ENCODE measurements around the gene ITPRIPL1.

The ITPRIPL1 gene

GRCh38 chr2:96333708-96334107 lies 8.6 kb downstream of the ITPRIPL1 start:
- DNase-seq (ENCODE audit: insufficient read length, low spot score) (no peak), FAIRE-seq (no peak)
- TF ChIP-seq SPI1 (IDR thresholded peaks at IDR 0.05; ENCODE audit: low read depth, low read length) (peak; percentile 47), POLR2A (IDR thresholded peaks at IDR 0.05; ENCODE audit: low read depth, low read length) (no peak)

- FAIRE-seq (peak; percentile 38), DNase-seq (ENCODE audit: insufficient read length, low spot score) (no peak)
- TF ChIP-seq POLR2AphosphoS5 (IDR thresholded peaks at IDR 0.05; ENCODE audit: low read depth, low read length), result peak; percentile 63; the same call in 1 of the 2 replicates
- peak; percentile 76; the same call in 1 of the 2 replicates for TF ChIP-seq TAF1 (IDR thresholded peaks at IDR 0.05; ENCODE audit: low read depth, low read length)
- no peak for TF ChIP-seq POU2F2 (IDR thresholded peaks at IDR 0.05; ENCODE audit: low read depth, low read length)
Observed at GRCh38 chr2:96336104-96336775, 11.1 kb downstream of the ITPRIPL1 start.

- DNase-seq (ENCODE audit: insufficient read length, low spot score), result no peak
- no peak for FAIRE-seq
- TF ChIP-seq PAX5 (IDR thresholded peaks at IDR 0.05; ENCODE audit: insufficient read depth, low read length, severe bottlenecking) (no peak), POLR2AphosphoS5 (IDR thresholded peaks at IDR 0.05; ENCODE audit: low read depth, low read length) (no peak), SPI1 (IDR thresholded peaks at IDR 0.05; ENCODE audit: low read depth, low read length) (peak; percentile 41; the same call in 1 of the 2 replicates), TAF1 (IDR thresholded peaks at IDR 0.05; ENCODE audit: low read depth, low read length) (no peak)
Observed at GRCh38 chr2:96336873-96337272, 11.8 kb downstream of the ITPRIPL1 start.

GRCh38 chr2:96340493-96341414 lies 15.6 kb downstream of the ITPRIPL1 start:
- TF ChIP-seq PAX5 (IDR thresholded peaks at IDR 0.05; ENCODE audit: insufficient read depth, low read length, severe bottlenecking), result no peak
- TF ChIP-seq TAF1 (IDR thresholded peaks at IDR 0.05; ENCODE audit: low read depth, low read length), result no peak
- TF ChIP-seq POU2F2 (IDR thresholded peaks at IDR 0.05; ENCODE audit: low read depth, low read length), result no peak
- no peak for TF ChIP-seq POLR2AphosphoS5 (IDR thresholded peaks at IDR 0.05; ENCODE audit: low read depth, low read length)
- no peak for TF ChIP-seq SPI1 (IDR thresholded peaks at IDR 0.05; ENCODE audit: low read depth, low read length)
- TF ChIP-seq POLR2A (IDR thresholded peaks at IDR 0.05; ENCODE audit: low read depth, low read length), result no peak
- no peak for DNase-seq (ENCODE audit: insufficient read length, low spot score)
- no peak for FAIRE-seq

- FAIRE-seq (no peak), DNase-seq (ENCODE audit: insufficient read length, low spot score) (no peak)
- no peak for TF ChIP-seq POU2F2 (IDR thresholded peaks at IDR 0.05; ENCODE audit: low read depth, low read length)
- no peak for TF ChIP-seq TAF1 (IDR thresholded peaks at IDR 0.05; ENCODE audit: low read depth, low read length)
- no peak for TF ChIP-seq PAX5 (IDR thresholded peaks at IDR 0.05; ENCODE audit: insufficient read depth, low read length, severe bottlenecking)
- no peak for TF ChIP-seq SPI1 (IDR thresholded peaks at IDR 0.05; ENCODE audit: low read depth, low read length)
Observed at GRCh38 chr2:96341641-96342040, 16.5 kb downstream of the ITPRIPL1 start.

- FAIRE-seq (no peak), DNase-seq (ENCODE audit: insufficient read length, low spot score) (no peak)
- TF ChIP-seq POLR2A (IDR thresholded peaks at IDR 0.05; ENCODE audit: low read depth, low read length) (no peak), TAF1 (IDR thresholded peaks at IDR 0.05; ENCODE audit: low read depth, low read length) (no peak), SPI1 (IDR thresholded peaks at IDR 0.05; ENCODE audit: low read depth, low read length) (no peak), POU2F2 (IDR thresholded peaks at IDR 0.05; ENCODE audit: low read depth, low read length) (no peak), PAX5 (IDR thresholded peaks at IDR 0.05; ENCODE audit: insufficient read depth, low read length, severe bottlenecking) (no peak), POLR2AphosphoS5 (IDR thresholded peaks at IDR 0.05; ENCODE audit: low read depth, low read length) (no peak)
Observed at GRCh38 chr2:96342085-96342484, 17.0 kb downstream of the ITPRIPL1 start.

GRCh38 chr2:96344011-96344410 lies 18.9 kb downstream of the ITPRIPL1 start:
- DNase-seq (ENCODE audit: insufficient read length, low spot score) (no peak), FAIRE-seq (no peak)
- no peak for TF ChIP-seq POU2F2 (IDR thresholded peaks at IDR 0.05; ENCODE audit: low read depth, low read length)
- no peak for TF ChIP-seq POLR2AphosphoS5 (IDR thresholded peaks at IDR 0.05; ENCODE audit: low read depth, low read length)
- TF ChIP-seq PAX5 (IDR thresholded peaks at IDR 0.05; ENCODE audit: insufficient read depth, low read length, severe bottlenecking), result no peak
- no peak for TF ChIP-seq POLR2A (IDR thresholded peaks at IDR 0.05; ENCODE audit: low read depth, low read length)
- no peak for TF ChIP-seq TAF1 (IDR thresholded peaks at IDR 0.05; ENCODE audit: low read depth, low read length)

- TF ChIP-seq POLR2A (IDR thresholded peaks at IDR 0.05; ENCODE audit: low read depth, low read length), result no peak
- TF ChIP-seq PAX5 (IDR thresholded peaks at IDR 0.05; ENCODE audit: insufficient read depth, low read length, severe bottlenecking), result no peak
- no peak for TF ChIP-seq POU2F2 (IDR thresholded peaks at IDR 0.05; ENCODE audit: low read depth, low read length)
- no peak for TF ChIP-seq SPI1 (IDR thresholded peaks at IDR 0.05; ENCODE audit: low read depth, low read length)
- TF ChIP-seq TAF1 (IDR thresholded peaks at IDR 0.05; ENCODE audit: low read depth, low read length), result no peak
- no peak for TF ChIP-seq POLR2AphosphoS5 (IDR thresholded peaks at IDR 0.05; ENCODE audit: low read depth, low read length)
- DNase-seq (ENCODE audit: insufficient read length, low spot score) (no peak), FAIRE-seq (no peak)
Observed at GRCh38 chr2:96345438-96345837, 20.3 kb downstream of the ITPRIPL1 start.

- no peak for DNase-seq (ENCODE audit: insufficient read length, low spot score)
- TF ChIP-seq PAX5 (IDR thresholded peaks at IDR 0.05; ENCODE audit: insufficient read depth, low read length, severe bottlenecking) (no peak), SPI1 (IDR thresholded peaks at IDR 0.05; ENCODE audit: low read depth, low read length) (no peak), POU2F2 (IDR thresholded peaks at IDR 0.05; ENCODE audit: low read depth, low read length) (no peak), TAF1 (IDR thresholded peaks at IDR 0.05; ENCODE audit: low read depth, low read length) (no peak), POLR2AphosphoS5 (IDR thresholded peaks at IDR 0.05; ENCODE audit: low read depth, low read length) (no peak)
- no peak for FAIRE-seq
Observed at GRCh38 chr2:96345868-96346462, 20.8 kb downstream of the ITPRIPL1 start.

Measured in GM12891 (cell line).